Transverse colon (tissue), 4 donors: ENCODE results near the gene FAM89A.

Experiments used
- POLR2AphosphoS5 ChIP-seq, 3 donors: sonication (generic); formaldehyde crosslinking; IDR thresholded peaks; one replicate each; pipeline ENCODE4 v1.6.1; 2016; ENCODE audit warnings: antibody characterized with exemption in 3 of 3
- TF ChIP-seq, protein P1 (sequence below), 5 experiments: fragments of 200-600 bp in 3 of 5; fragments of 450-650 bp in 2 of 5; sonication (generic) in 3 of 5; IDR thresholded peaks; 1 replicate in 2 of 5; 2 replicates in 3 of 5; pipeline ENCODE4 v1.5.1; 2016 to 2017; ENCODE audit warnings: antibody characterized with exemption in 5 of 5, inconsistent platforms in 3 of 5, mild to moderate bottlenecking in 2 of 5, moderate library complexity in 1 of 5

DNA sequence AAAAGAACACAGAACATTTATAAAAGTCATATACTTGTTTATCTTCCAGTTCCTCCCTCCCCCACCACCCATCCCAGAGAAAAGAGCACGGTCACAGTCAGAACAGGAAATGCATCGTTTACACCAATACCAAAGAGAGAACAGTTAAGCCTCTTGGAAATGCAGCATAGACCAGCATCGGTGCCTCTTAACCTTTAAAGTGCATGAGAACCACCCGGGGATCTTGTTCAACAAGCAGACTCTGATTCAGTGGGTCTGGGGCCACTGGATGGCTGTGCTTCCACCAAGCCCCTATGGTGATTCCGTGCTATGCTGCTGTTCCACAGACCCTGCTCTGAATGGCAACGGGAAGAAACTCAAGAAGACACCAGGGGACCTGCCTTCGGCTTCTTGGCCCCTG is 19.2 kb downstream of the FAM89A start:
- TF ChIP-seq, protein P1, sequence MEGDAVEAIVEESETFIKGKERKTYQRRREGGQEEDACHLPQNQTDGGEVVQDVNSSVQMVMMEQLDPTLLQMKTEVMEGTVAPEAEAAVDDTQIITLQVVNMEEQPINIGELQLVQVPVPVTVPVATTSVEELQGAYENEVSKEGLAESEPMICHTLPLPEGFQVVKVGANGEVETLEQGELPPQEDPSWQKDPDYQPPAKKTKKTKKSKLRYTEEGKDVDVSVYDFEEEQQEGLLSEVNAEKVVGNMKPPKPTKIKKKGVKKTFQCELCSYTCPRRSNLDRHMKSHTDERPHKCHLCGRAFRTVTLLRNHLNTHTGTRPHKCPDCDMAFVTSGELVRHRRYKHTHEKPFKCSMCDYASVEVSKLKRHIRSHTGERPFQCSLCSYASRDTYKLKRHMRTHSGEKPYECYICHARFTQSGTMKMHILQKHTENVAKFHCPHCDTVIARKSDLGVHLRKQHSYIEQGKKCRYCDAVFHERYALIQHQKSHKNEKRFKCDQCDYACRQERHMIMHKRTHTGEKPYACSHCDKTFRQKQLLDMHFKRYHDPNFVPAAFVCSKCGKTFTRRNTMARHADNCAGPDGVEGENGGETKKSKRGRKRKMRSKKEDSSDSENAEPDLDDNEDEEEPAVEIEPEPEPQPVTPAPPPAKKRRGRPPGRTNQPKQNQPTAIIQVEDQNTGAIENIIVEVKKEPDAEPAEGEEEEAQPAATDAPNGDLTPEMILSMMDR (IDR thresholded peaks at IDR 0.05) = no peak
- TF ChIP-seq POLR2AphosphoS5 (IDR thresholded peaks at IDR 0.05) = no peak
